Natural killer cell (primary cell): ENCODE results near the gene ACAD10. TPM values are rescaled to one million over a fixed set of nuclear protein-coding genes. Genes with fewer than 3 reads are reported as not detected.

ENCODE experiments used
- ATAC-seq, 3 donors: fragments of 150-1000 bp in 2 of 3; fragments of 200-7000 bp in 1 of 3; cut with Tn5 transposase; 1 replicate in 1 of 3; 2 replicates in 2 of 3; pipeline ENCODE4 v1.10.0; 2021; ENCODE audit warnings: mild to moderate bottlenecking in 2 of 3, moderate library complexity in 2 of 3
- DNase-seq, 2 donors: peaks; one replicate each; pipeline versions ENCODE4 v3.0.0 to v3.0.0-alpha.2; 2013 to 2021; ENCODE audit warnings: mixed read lengths in 1 of 2
- H3K27ac ChIP-seq: one replicate; pipeline ENCODE4 v1.5.1; 2013; ENCODE audit warnings: mild to moderate bottlenecking, low read length
- H3K27me3 ChIP-seq: one replicate; pipeline ENCODE4 v1.6.1; 2013; ENCODE audit warnings: low read length; ENCODE audit not compliant: control insufficient read depth, insufficient read depth
- H3K36me3 ChIP-seq: one replicate; pipeline ENCODE4 v1.6.1; 2013; ENCODE audit warnings: low read length; ENCODE audit not compliant: control insufficient read depth, insufficient read depth
- H3K4me1 ChIP-seq: one replicate; pipeline ENCODE4 v1.6.1; 2013; ENCODE audit warnings: low read length; ENCODE audit not compliant: control insufficient read depth, insufficient read depth
- H3K4me3 ChIP-seq: one replicate; pipeline ENCODE4 v1.5.1; 2013; ENCODE audit warnings: low read length
- H3K9me3 ChIP-seq: one replicate; pipeline ENCODE4 v1.6.1; 2013; ENCODE audit warnings: low read length; ENCODE audit not compliant: control insufficient read depth, insufficient read depth
- H3K27ac Mint-ChIP-seq, 2 donors: one replicate each; pipeline ENCODE4 v1.8.0; 2022; ENCODE audit warnings: mild to moderate bottlenecking in 2 of 2, mixed read lengths in 2 of 2, moderate library complexity in 1 of 2
- H3K27me3 Mint-ChIP-seq, 2 donors: one replicate each; pipeline ENCODE4 v1.8.0; 2022; ENCODE audit warnings: low read depth in 2 of 2, mixed read lengths in 2 of 2
- H3K36me3 Mint-ChIP-seq: one replicate; pipeline ENCODE4 v1.8.0; 2022; ENCODE audit warnings: mixed read lengths
- H3K4me1 Mint-ChIP-seq, 2 donors: one replicate each; pipeline ENCODE4 v1.8.0; 2022; ENCODE audit warnings: mixed read lengths in 2 of 2
- H3K4me3 Mint-ChIP-seq: one replicate; pipeline ENCODE4 v1.8.0; 2022; ENCODE audit warnings: mild to moderate bottlenecking, moderate library complexity, mixed read lengths
- H3K9me3 Mint-ChIP-seq, 2 donors: one replicate each; pipeline ENCODE4 v1.8.0; 2022; ENCODE audit warnings: mixed read lengths in 2 of 2
- CTCF ChIP-seq: fragments of 200-600 bp; IDR thresholded peaks from one replicate; pipeline ENCODE4 v1.8.0; 2022; ENCODE audit warnings: antibody characterized with exemption
- WGBS: methylation state at CpG from one replicate; pipeline ENCODE4 v1.1.7; 2013; ENCODE audit warnings: missing lambda C conversion rate; ENCODE audit not compliant: insufficient coverage; 5-methylcytosine and 5-hydroxymethylcytosine counted together
- intact Hi-C: fragments of 100-400 bp; cut with micrococcal nuclease; formaldehyde crosslinking; loops from one replicate; pipeline ENCODE4 v1.14.2; 2022
- total RNA-seq, 4 donors: library from RNA; stranded (reverse); fragments of 120-200 nt in 1 of 4; gene quantifications; one replicate each; pipeline versions ENCODE4 v1.2.3 to v1.2.4, GENCODE V29; 2013 to 2022

The ACAD10 gene
- total RNA-seq, result 10 to 100 TPM; 19.0 to 29.0 (median 27.0) TPM
- 24.2 TPM for total RNA-seq (2013)

- Histone ChIP-seq H3K4me1 (peaks cover 21% of the 10 kb centered on the region), H3K27me3 (no peaks in the 10 kb centered on the region), H3K4me3 (peak within 1 kb of the TSS; percentile 78), H3K9me3 (no peaks in the 10 kb centered on the region), H3K27ac (peak within 1 kb of the TSS; percentile 84), H3K36me3 (peaks cover 17% of the 10 kb centered on the region)
- peak within 1 kb of the TSS; percentile 92 for H3K4me3 Mint-ChIP-seq
- H3K36me3 Mint-ChIP-seq, result peaks cover 11% of the 10 kb centered on the region
- no peak for TF ChIP-seq CTCF
- DNase-seq, result peak; percentile 97
- WGBS, result under 1% methylated on average over 63 of the region's 63 CpGs
- intact Hi-C loops, result loop anchor here (2.0 kb wide), 2 partner anchors 87 to 127 kb away; partner anchors contain the start of gene ATXN2
- peak within 1 kb of the TSS; percentile 91 to 96 for H3K27ac Mint-ChIP-seq
- H3K9me3 Mint-ChIP-seq, result no peaks in the 10 kb centered on the region
- peaks cover 35 to 48% of the 10 kb centered on the region in 2 donors for H3K4me1 Mint-ChIP-seq
- no peaks in the 10 kb centered on the region for H3K27me3 Mint-ChIP-seq
- ATAC-seq, result peak; percentile 94 to 95 (median 95)
These were observed at the start of gene ACAD10, which contains the start of gene BRAP for GRCh38 chr12:111685811-111686573. TSS of gene ACAD10 (plus strand) at chr12:111686053. CDS start at chr12:111692710, 6,657 bp downstream. TSS of gene BRAP (minus strand) at chr12:111685956. CDS start at chr12:111685792, 164 bp downstream.

- intact Hi-C loops, result no loop called here
- no peaks in the 10 kb centered on the region for H3K4me1 ChIP-seq
- no peak for DNase-seq
- ATAC-seq, result no peak
- no peaks in the 10 kb centered on the region for H3K27me3 ChIP-seq
- Mint-ChIP-seq H3K36me3 (no peaks in the 10 kb centered on the region), H3K27me3 (no peaks in the 10 kb centered on the region), H3K4me1 (peaks cover 6 to 7% of the 10 kb centered on the region in 2 donors), H3K9me3 (no peaks in the 10 kb centered on the region), H3K4me3 (no peak overlapping the region), H3K27ac (no peak overlapping the region)
- 91% methylated on average over 19 of the region's 19 CpGs for WGBS
- H3K4me3 ChIP-seq, result no peak overlapping the region
- H3K27ac ChIP-seq, result no peak overlapping the region
- no peaks in the 10 kb centered on the region for H3K36me3 ChIP-seq
- no peak for TF ChIP-seq CTCF
- no peaks in the 10 kb centered on the region for H3K9me3 ChIP-seq
These were observed 49.5 kb upstream of the ACAD10 start for GRCh38 chr12:111636209-111636945.

- Histone ChIP-seq H3K27me3 (no peaks in the 10 kb centered on the region), H3K9me3 (no peaks in the 10 kb centered on the region), H3K36me3 (peaks cover 15% of the 10 kb centered on the region), H3K4me3 (no peak overlapping the region), H3K4me1 (no peaks in the 10 kb centered on the region), H3K27ac (no peak overlapping the region)
- TF ChIP-seq CTCF, result no peak
- no peaks in the 10 kb centered on the region for H3K27me3 Mint-ChIP-seq
- intact Hi-C loops, result no loop called here
- H3K9me3 Mint-ChIP-seq, result no peaks in the 10 kb centered on the region
- no peak overlapping the region for H3K27ac Mint-ChIP-seq
- WGBS, result 97% methylated on average over 6 of the region's 6 CpGs
- ATAC-seq, result no peak
- H3K4me3 Mint-ChIP-seq, result no peak overlapping the region
- no peak for DNase-seq
- H3K4me1 Mint-ChIP-seq, result peaks cover 6 to 7% of the 10 kb centered on the region in 2 donors
- no peaks in the 10 kb centered on the region for H3K36me3 Mint-ChIP-seq
These were observed 47.3 kb upstream of the ACAD10 start for GRCh38 chr12:111638556-111638955.
